Peyer's patch (tissue), 4 donors: ENCODE data around the gene POC1A.

Experiments used
- POLR2A ChIP-seq, 2 donors: fragments of 450-650 bp; IDR thresholded peaks; one replicate each; pipeline ENCODE4 v1.5.1; 2017; ENCODE audit warnings: antibody characterized with exemption in 2 of 2, mild to moderate bottlenecking in 2 of 2, moderate library complexity in 2 of 2
- TF ChIP-seq, protein P1 (sequence below), 6 experiments: fragments of 450-650 bp in 4 of 6; fragments of 200-600 bp in 2 of 6; sonication (generic) in 1 of 6; IDR thresholded peaks; one replicate each; pipeline ENCODE4 v1.5.1; 2017 to 2019; ENCODE audit warnings: antibody characterized with exemption in 6 of 6, mild to moderate bottlenecking in 3 of 6, moderate library complexity in 1 of 6

DNA sequence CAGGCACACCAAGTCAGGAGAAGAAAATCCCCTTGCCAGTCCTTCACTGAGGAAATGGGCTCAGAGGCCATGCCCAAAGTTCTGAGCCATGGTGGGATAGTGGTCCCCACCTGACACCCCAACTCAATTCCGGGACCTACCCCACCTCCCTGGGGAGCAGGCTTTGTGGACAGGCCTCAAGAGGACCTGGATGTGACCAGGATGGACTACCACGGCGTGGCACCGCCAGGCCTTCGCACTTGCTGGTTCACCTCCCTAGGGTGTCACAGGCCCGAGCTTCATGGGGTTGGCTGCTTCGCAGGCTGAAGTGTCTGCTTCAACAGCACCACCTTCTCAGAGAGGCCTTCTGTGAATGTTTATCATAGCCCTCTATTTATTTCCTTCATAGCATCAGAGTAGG is 31.7 kb downstream of the POC1A start:
- TF ChIP-seq, protein P1, sequence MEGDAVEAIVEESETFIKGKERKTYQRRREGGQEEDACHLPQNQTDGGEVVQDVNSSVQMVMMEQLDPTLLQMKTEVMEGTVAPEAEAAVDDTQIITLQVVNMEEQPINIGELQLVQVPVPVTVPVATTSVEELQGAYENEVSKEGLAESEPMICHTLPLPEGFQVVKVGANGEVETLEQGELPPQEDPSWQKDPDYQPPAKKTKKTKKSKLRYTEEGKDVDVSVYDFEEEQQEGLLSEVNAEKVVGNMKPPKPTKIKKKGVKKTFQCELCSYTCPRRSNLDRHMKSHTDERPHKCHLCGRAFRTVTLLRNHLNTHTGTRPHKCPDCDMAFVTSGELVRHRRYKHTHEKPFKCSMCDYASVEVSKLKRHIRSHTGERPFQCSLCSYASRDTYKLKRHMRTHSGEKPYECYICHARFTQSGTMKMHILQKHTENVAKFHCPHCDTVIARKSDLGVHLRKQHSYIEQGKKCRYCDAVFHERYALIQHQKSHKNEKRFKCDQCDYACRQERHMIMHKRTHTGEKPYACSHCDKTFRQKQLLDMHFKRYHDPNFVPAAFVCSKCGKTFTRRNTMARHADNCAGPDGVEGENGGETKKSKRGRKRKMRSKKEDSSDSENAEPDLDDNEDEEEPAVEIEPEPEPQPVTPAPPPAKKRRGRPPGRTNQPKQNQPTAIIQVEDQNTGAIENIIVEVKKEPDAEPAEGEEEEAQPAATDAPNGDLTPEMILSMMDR (IDR thresholded peaks at IDR 0.05): no peak
- TF ChIP-seq POLR2A (IDR thresholded peaks at IDR 0.05): no peak
